ENCODE results near the gene SAMM50.

Gene SAMM50

DNA sequence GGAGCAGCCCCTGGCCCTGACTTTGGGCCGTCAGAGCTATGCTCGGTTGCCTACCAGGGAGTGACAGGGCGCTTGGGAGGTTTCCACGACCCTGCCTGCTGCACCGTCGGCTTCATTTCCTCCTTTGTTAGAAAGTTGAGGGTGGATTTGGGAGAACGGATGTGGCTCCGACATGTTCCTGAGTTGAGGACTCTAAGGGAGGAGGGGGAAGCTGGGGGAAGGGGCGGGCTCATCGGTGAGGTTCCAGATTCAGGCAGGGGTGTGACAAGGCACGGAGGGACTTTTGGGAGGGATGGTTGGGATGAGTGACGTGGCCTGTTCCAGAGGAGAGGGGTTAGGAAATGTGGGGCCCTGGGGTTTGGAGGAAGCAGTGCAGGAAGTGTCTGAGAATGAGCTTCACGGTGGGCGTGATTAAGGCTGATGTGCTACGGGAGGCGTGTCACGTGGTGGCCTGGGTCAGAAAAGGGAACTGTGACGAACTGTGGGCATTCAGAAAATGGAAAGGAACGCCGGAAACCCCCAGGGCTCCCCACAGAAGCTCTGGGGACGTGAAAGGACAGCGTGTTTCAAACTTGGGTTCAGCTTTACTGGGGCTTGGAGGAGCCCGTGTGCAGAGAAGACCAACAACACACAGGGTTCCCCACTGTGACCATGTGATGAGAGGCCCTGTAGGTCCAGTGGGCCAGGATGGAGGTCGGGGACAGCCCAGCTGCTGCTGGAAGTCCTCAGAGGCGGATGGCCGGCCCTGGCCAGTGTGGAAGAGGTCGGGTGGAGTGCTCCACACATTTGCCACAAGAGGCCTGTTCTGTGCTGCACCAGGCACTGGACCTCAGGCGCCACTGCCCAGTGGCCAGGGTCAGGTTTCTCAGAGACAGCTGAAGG, 71.6 kb downstream of the SAMM50 start:
- H3K9me2 ChIP-seq (replicated peaks; ENCODE audit: control insufficient read depth, low read length): no peaks in the 10 kb centered on the region
- peaks cover 31% of the 10 kb centered on the region for H3K27me3 ChIP-seq (ENCODE audit: control insufficient read depth, low read length)
- no peaks in the 10 kb centered on the region; the same call in 1 of the 2 replicates for H3F3A ChIP-seq (ENCODE audit: control insufficient read depth, insufficient read depth)
- H3K27ac ChIP-seq (ENCODE audit: low read depth, low read length): peak overlapping the region; percentile 49
- H3K4me3 ChIP-seq (ENCODE audit: low read length): peak overlapping the region; percentile 70
- no peak for TF ChIP-seq EZH2phosphoT487 (IDR thresholded peaks at IDR 0.05; ENCODE audit: borderline replicate concordance, low read length)
- TF ChIP-seq, protein P1, sequence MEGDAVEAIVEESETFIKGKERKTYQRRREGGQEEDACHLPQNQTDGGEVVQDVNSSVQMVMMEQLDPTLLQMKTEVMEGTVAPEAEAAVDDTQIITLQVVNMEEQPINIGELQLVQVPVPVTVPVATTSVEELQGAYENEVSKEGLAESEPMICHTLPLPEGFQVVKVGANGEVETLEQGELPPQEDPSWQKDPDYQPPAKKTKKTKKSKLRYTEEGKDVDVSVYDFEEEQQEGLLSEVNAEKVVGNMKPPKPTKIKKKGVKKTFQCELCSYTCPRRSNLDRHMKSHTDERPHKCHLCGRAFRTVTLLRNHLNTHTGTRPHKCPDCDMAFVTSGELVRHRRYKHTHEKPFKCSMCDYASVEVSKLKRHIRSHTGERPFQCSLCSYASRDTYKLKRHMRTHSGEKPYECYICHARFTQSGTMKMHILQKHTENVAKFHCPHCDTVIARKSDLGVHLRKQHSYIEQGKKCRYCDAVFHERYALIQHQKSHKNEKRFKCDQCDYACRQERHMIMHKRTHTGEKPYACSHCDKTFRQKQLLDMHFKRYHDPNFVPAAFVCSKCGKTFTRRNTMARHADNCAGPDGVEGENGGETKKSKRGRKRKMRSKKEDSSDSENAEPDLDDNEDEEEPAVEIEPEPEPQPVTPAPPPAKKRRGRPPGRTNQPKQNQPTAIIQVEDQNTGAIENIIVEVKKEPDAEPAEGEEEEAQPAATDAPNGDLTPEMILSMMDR (IDR thresholded peaks at IDR 0.05; ENCODE audit: low read depth, low read length, poor library complexity, severe bottlenecking): no peak
- peak overlapping the region; percentile 85 for H3K4me2 ChIP-seq (ENCODE audit: low read length)
- H3K4me1 ChIP-seq (ENCODE audit: control insufficient read depth, low read length): peaks cover 57% of the 10 kb centered on the region
- H3K9me3 ChIP-seq (ENCODE audit: control insufficient read depth, insufficient read depth, low read length): no peaks in the 10 kb centered on the region
- H3K36me3 ChIP-seq (ENCODE audit: control insufficient read depth, low read length): no peaks in the 10 kb centered on the region
- no peaks in the 10 kb centered on the region for H4K20me1 ChIP-seq (ENCODE audit: control insufficient read depth, insufficient read depth, low read depth, low read length)
- H3K79me2 ChIP-seq (ENCODE audit: control insufficient read depth, low read length): no peaks in the 10 kb centered on the region

DNA sequence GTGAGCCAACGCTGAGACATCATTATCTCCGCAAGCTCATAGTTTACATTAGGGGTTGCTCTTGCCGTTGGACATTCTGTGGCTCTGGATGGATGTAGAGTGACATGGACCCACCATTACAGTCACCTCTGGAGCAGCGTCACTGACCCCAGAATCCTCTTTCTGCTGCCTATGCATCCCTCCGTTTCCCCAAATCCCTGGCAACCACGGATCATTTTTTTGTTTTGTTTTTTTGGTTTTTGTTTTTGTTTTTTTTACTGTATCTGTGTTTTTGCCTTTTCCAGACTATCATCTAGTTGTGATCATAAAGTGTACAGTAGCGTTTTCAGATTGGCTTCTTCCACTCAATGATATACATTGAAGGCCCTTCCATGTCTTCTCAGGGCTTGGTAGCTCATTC, 72.8 kb downstream of the SAMM50 start:
- no peak for TF ChIP-seq EZH2phosphoT487 (IDR thresholded peaks at IDR 0.05; ENCODE audit: borderline replicate concordance, low read length)
- TF ChIP-seq, protein P1 (IDR thresholded peaks at IDR 0.05; ENCODE audit: low read depth, low read length, poor library complexity, severe bottlenecking): no peak
- H3K79me2 ChIP-seq (ENCODE audit: control insufficient read depth, low read length): no peaks in the 10 kb centered on the region
- peaks cover 57% of the 10 kb centered on the region for H3K4me1 ChIP-seq (ENCODE audit: control insufficient read depth, low read length)
- H3K4me2 ChIP-seq (ENCODE audit: low read length): no peak overlapping the region
- H3K9me3 ChIP-seq (ENCODE audit: control insufficient read depth, insufficient read depth, low read length): no peaks in the 10 kb centered on the region
- H3K4me3 ChIP-seq (ENCODE audit: low read length): no peak overlapping the region
- H3F3A ChIP-seq (ENCODE audit: control insufficient read depth, insufficient read depth): no peaks in the 10 kb centered on the region; the same call in 1 of the 2 replicates
- peaks cover 28% of the 10 kb centered on the region for H3K27me3 ChIP-seq (ENCODE audit: control insufficient read depth, low read length)
- H3K9me2 ChIP-seq (replicated peaks; ENCODE audit: control insufficient read depth, low read length): no peaks in the 10 kb centered on the region
- H3K27ac ChIP-seq (ENCODE audit: low read depth, low read length): no peak overlapping the region
- no peaks in the 10 kb centered on the region for H4K20me1 ChIP-seq (ENCODE audit: control insufficient read depth, insufficient read depth, low read depth, low read length)
- no peaks in the 10 kb centered on the region for H3K36me3 ChIP-seq (ENCODE audit: control insufficient read depth, low read length)

DNA sequence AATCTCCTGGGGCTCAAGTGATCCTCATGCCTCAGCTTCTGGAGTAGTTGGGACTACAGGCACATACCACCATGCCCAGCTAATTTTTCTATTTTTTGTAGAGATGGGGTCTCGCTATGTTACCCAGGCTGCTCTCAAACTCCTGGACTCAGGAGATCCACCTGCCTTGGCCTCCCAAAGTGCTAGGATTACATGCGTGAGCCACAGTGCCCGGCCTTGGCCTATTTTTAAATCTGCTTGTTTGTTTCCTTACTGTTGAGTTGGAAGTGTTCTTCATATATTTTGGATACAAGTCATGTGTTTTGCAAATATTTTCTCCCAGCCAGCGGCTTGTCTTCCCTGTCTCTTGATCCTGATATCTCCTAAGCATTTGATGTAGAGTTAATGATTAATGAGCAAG, 73.8 kb downstream of the SAMM50 start:
- Histone ChIP-seq H4K20me1 (ENCODE audit: control insufficient read depth, insufficient read depth, low read depth, low read length) (no peaks in the 10 kb centered on the region), H3K9me2 (replicated peaks; ENCODE audit: control insufficient read depth, low read length) (no peaks in the 10 kb centered on the region), H3K27ac (ENCODE audit: low read depth, low read length) (no peak overlapping the region), H3K4me3 (ENCODE audit: low read length) (no peak overlapping the region), H3K4me1 (ENCODE audit: control insufficient read depth, low read length) (peaks cover 53% of the 10 kb centered on the region), H3F3A (ENCODE audit: control insufficient read depth, insufficient read depth) (no peaks in the 10 kb centered on the region; the same call in 1 of the 2 replicates), H3K36me3 (ENCODE audit: control insufficient read depth, low read length) (no peaks in the 10 kb centered on the region), H3K79me2 (ENCODE audit: control insufficient read depth, low read length) (no peaks in the 10 kb centered on the region), H3K9me3 (ENCODE audit: control insufficient read depth, insufficient read depth, low read length) (no peaks in the 10 kb centered on the region), H3K4me2 (ENCODE audit: low read length) (no peak overlapping the region), H3K27me3 (ENCODE audit: control insufficient read depth, low read length) (peaks cover 24% of the 10 kb centered on the region)
- TF ChIP-seq EZH2phosphoT487 (IDR thresholded peaks at IDR 0.05; ENCODE audit: borderline replicate concordance, low read length): no peak
- TF ChIP-seq, protein P1 (IDR thresholded peaks at IDR 0.05; ENCODE audit: low read depth, low read length, poor library complexity, severe bottlenecking): no peak
